Activated CD4-positive, alpha-beta memory T cell treated with anti-CD3 and anti-CD28 coated beads, Interleukin-2, amount 10 ng/mL, durations not matched to agents 7 days and 5 days (primary cell): ENCODE measurements around the gene MSH3. TPM values are rescaled to one million over a fixed set of nuclear protein-coding genes. Genes with fewer than 3 reads are reported as not detected.

Experiments used
- CTCF ChIA-PET: fragments of 350-600 bp; sonication (Branson Sonifier 250); formaldehyde crosslinking; loops from one replicate; lab custom pipeline; 2021; ENCODE audit warnings: antibody characterized with exemption, inconsistent platforms; lab: Charles Lee
- POLR2A ChIA-PET: fragments of 350-600 bp; sonication (Branson Sonifier 250); formaldehyde crosslinking; loops from one replicate; lab custom pipeline; 2021; ENCODE audit warnings: antibody characterized with exemption; lab: Charles Lee
- DNase-seq: peaks from one replicate; pipeline ENCODE4 v3.0.0-alpha.2; 2020
- H3K27ac Mint-ChIP-seq: one replicate; pipeline ENCODE4 v1.8.0; 2021; ENCODE audit warnings: mild to moderate bottlenecking, mixed read lengths
- H3K27me3 Mint-ChIP-seq: one replicate; pipeline ENCODE4 v1.8.0; 2021; ENCODE audit warnings: mixed read lengths
- H3K36me3 Mint-ChIP-seq: one replicate; pipeline ENCODE4 v1.8.0; 2021; ENCODE audit warnings: low read depth, mixed read lengths
- H3K4me1 Mint-ChIP-seq: one replicate; pipeline ENCODE4 v1.8.0; 2021; ENCODE audit warnings: mixed read lengths
- H3K4me3 Mint-ChIP-seq: one replicate; pipeline ENCODE4 v1.8.0; 2021; ENCODE audit warnings: mild to moderate bottlenecking, mixed read lengths
- H3K9me3 Mint-ChIP-seq: one replicate; pipeline ENCODE4 v1.8.0; 2021; ENCODE audit warnings: mixed read lengths
- total RNA-seq, 2 experiments: library from RNA; stranded (reverse); gene quantifications; one replicate each; pipeline ENCODE4 v1.2.3, GENCODE V29; 2021

MSH3 gene
- total RNA-seq, 2 experiments from 2014 or later = 20.1 to 21.2 TPM

GRCh38 chr5:80925931-80926330 lies 271.5 kb downstream of the MSH3 start:
- DNase-seq = no peak
- H3K36me3 Mint-ChIP-seq = no peaks in the 10 kb centered on the region
- H3K4me3 Mint-ChIP-seq = no peak overlapping the region
- POLR2A ChIA-PET = no interaction called here
- peaks cover 2% of the 10 kb centered on the region for H3K4me1 Mint-ChIP-seq
- CTCF ChIA-PET = no interaction called here
- no peaks in the 10 kb centered on the region for H3K27me3 Mint-ChIP-seq
- H3K27ac Mint-ChIP-seq = no peak overlapping the region
- H3K9me3 Mint-ChIP-seq = no peaks in the 10 kb centered on the region

Other genes with a start within 250 kb of the MSH3 start
- 10 to 100 TPM; 13.4 to 15.7 TPM for gene ZFYVE16, start 246.6 kb upstream of the MSH3 start, total RNA-seq
- gene FAM151B, start 166.6 kb upstream of the MSH3 start, total RNA-seq = under 1 TPM in 1 of 2 experiments, not detected in 1; 0.28 TPM
- gene ANKRD34B, start 84.4 kb upstream of the MSH3 start, total RNA-seq = not detected
- gene DHFR, start 331 bp downstream of the MSH3 start, total RNA-seq = 10 to 100 TPM; 62.6 to 67.2 TPM